GM12865 (cell line): ENCODE measurements around the gene RSF1.
A peak's percentile ranks its signal among the peaks of the same experiment; 100 is the strongest.
"Not testable (repeated sequence)": the region's sequence is repeated elsewhere in the genome, so short reads cannot be mapped to it uniquely, and the experiment has no call there.

Source experiments
- DNase-seq: peaks from one replicate; pipeline ENCODE4 v3.0.0; 2010; ENCODE audit warnings: low read depth
- H3K4me3 ChIP-seq: 2 replicates; pipeline ENCODE4 v1.5.1; 2011; ENCODE audit warnings: mild to moderate bottlenecking, low read depth, low read length, control low read depth
- TF ChIP-seq, protein P1 (sequence below): IDR thresholded peaks from 2 replicates; pipeline ENCODE4 v1.5.1; 2011; ENCODE audit warnings: low read length, control low read depth, low read depth, inconsistent platforms; ENCODE audit not compliant: insufficient read depth; ENCODE audit errors: missing control alignments

RSF1 gene

DNA sequence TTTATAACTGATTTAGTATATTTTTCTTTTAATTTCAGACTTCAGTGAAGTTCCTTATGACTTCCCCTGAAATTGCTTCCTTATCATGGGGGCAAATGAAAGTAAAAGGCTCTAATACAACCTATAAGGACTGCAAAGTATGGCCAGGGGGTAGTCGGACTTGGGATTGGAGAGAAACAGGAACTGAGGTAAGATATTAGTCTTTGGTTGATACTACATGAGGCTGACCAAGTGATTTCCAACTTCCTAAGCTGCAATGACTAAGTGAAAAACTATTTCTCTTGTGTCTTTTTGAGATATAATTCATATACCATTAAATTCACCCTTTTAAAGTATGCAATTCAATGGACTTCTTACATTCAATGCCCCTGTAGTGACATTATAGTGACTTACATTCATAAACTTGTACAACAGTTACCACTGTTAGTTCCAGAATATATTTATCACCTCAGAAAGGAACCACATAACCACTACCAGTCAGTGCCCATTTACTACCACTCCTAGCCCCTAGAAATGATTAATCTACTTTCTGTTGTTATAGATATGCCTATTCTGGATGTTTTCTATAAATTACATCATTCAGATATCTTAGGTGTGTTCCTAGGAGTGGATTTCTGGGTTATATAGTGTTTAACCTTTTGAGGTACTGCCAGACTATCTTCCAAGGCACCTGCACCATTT lies 22.1 kb upstream of the RSF1 start:
- H3K4me3 ChIP-seq = no peak overlapping the region
- TF ChIP-seq, protein P1, sequence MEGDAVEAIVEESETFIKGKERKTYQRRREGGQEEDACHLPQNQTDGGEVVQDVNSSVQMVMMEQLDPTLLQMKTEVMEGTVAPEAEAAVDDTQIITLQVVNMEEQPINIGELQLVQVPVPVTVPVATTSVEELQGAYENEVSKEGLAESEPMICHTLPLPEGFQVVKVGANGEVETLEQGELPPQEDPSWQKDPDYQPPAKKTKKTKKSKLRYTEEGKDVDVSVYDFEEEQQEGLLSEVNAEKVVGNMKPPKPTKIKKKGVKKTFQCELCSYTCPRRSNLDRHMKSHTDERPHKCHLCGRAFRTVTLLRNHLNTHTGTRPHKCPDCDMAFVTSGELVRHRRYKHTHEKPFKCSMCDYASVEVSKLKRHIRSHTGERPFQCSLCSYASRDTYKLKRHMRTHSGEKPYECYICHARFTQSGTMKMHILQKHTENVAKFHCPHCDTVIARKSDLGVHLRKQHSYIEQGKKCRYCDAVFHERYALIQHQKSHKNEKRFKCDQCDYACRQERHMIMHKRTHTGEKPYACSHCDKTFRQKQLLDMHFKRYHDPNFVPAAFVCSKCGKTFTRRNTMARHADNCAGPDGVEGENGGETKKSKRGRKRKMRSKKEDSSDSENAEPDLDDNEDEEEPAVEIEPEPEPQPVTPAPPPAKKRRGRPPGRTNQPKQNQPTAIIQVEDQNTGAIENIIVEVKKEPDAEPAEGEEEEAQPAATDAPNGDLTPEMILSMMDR = no peak
- DNase-seq = no peak

DNA sequence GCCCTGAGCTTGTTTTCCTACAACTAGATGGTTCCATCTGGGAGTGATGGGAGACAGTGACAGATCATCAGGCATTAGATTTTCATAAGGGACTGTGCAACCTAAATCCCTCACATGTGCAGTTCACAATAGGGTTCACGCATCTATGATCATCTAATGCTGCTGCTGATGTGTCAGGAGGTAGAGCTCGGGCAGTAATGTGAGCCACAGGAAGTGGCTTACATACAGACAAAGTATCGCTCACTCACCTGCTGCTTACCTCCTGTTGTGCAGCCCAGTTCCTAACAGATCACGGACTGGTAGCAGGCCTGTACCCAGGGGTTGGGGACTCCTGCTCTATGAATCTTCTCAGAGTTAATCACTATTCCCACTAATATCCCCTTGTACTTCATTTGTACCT lies 12.8 kb upstream of the RSF1 start:
- TF ChIP-seq, protein P1 = no peak
- DNase-seq = no peak
- H3K4me3 ChIP-seq = no peak overlapping the region

DNA sequence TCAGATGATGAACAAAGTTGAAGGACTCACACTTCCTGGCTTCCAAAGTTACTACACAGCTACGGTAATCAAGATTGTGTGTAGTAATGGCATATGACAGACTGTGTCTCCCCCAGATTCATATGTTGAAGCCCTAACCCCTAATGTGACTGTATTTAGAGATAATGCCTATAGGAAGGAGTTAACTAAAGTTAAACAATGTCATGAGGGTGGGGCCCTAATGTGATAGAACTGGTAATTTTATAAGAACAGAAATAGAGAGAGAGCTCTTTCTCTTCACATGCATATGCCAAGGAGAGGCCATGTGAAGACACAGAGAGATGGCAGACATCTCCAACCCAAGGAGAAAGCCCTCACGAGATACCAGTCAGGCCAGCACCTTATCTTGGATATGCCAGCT lies 8.4 kb upstream of the RSF1 start:
- no peak overlapping the region for H3K4me3 ChIP-seq
- DNase-seq = no peak
- TF ChIP-seq, protein P1 = no peak

DNA sequence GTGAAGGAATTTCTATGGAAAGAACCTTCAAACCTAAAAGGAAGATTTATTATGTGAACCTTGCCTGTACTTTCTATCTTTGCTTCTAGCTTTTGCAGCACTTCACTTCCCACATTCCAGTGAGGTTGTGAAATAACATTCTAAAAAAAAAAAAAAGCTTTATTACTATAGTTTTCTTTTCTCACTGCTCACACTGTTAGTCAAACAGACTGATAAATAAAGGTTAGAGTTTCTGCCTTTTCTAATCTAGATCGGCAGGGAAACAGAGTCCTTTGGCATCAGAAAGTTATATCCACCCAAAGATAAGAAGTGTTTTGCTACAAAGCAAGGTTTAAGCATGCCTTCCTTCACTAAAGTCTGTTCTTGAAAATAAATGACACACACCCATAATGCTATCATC lies 3.3 kb upstream of the RSF1 start:
- TF ChIP-seq, protein P1 = no peak
- DNase-seq = no peak
- no peak overlapping the region for H3K4me3 ChIP-seq

DNA sequence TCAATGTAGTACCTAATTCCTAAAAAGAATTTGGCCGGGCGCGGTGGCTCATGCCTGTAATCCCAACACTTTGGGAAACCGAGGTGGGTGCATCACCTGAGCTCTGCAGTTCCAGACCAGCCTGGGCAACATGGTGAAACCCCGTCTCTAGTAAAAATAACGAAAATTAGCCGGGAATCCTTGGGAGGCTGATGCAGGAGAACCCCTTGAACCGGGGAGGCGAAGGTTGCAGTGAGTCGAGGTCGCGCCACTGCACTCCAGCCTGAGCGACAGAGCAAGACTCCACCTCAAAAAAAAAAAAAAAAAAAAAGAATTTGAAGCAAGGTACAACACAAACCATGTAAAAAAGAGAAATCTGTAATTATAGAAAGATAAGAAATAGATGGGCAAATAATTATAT lies 1.6 kb upstream of the RSF1 start:
- not testable (repeated sequence) for H3K4me3 ChIP-seq, DNase-seq

DNA sequence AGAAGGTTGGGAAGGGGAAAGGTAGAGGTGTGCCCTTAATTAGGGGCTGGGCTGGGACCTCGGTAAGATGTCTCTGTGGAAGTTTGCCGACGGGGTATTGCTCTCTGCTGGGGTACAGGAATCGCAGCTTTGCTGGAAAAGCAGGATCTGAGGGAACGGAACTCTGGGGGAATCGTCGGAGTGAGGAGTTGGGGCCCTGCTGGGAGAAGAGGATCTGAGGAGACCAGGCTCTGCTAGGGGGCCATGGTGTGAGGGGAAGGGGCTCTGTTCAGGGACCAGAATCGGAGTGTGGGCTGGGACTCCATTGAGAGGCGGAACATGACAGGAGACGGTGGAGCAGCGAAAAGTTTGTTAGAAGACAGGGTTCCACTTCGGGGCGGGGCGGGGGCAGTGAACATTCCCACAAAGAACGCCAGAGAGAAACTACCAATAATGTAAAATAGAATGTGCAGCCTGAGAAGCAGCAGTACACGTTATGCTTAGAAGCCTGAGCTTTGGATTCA lies 878 bp upstream of the RSF1 start:
- TF ChIP-seq, protein P1 = no peak
- peak; percentile 18 for DNase-seq
- peak overlapping the region; percentile 98 for H3K4me3 ChIP-seq

DNA sequence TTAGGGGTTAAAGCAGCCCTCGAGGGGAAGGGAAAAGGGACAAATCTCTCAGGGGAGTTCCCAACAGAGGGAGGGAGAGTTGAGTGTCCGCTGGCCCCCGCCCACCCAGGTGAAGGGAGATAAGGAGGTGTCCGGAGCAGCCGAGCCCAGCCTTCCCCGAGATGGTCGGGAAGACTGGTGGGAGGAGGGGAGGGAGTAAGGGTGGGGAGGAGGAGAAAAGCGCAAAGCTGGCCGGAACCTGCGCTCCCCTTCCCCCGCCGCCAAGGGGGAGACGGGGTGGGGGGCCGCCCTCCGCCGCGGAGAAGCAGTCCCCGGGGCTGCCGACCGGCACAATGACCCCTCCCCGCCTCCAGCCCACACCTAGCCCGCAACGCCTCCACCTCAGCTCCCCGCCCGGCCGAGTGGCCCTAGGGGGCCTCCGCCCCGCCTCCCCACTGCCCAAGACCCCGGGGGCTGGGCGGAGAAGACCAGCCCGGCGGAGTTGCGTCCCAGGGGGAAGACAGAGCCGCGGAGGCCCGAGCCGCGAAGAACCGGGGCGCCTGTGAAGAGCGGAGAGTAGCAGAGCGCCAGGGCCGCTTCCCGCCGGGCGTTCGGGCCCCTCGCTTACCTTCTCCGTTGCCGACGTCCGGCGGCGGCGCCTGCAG lies 479 bp downstream of the RSF1 start:
- peak overlapping the region; percentile 98 for H3K4me3 ChIP-seq
- DNase-seq = peak; percentile 48
- TF ChIP-seq, protein P1 = no peak
